Stimulated activated CD4-positive, alpha-beta T cell treated with anti-CD3 and anti-CD28 coated beads, Interleukin-12 subunit alpha, Interleukin-12 subunit beta, amount 100 ng/mL, for 4 hours (primary cell): ENCODE data around the gene RABL6.
"Not testable (repeated sequence)": the region's sequence is repeated elsewhere in the genome, so short reads cannot be mapped to it uniquely, and the experiment has no call there.

Source experiments
- DNase-seq: peaks from one replicate; pipeline ENCODE4 v3.0.0-alpha.2; 2020

Gene RABL6

GRCh38 chr9:136823136-136824046 lies 15.6 kb downstream of the RABL6 start:
- no peak for DNase-seq

GRCh38 chr9:136824496-136825225 lies 16.9 kb downstream of the RABL6 start:
- no peak for DNase-seq

- DNase-seq = no peak
These were observed 17.8 kb downstream of the RABL6 start for GRCh38 chr9:136825295-136826187.

- DNase-seq = no peak
These were observed 18.4 kb downstream of the RABL6 start for GRCh38 chr9:136826188-136826541.

- DNase-seq = no peak
These were observed 19.2 kb downstream of the RABL6 start for GRCh38 chr9:136826703-136827582.

- no peak for DNase-seq
These were observed 20.2 kb downstream of the RABL6 start for GRCh38 chr9:136827794-136828473.

- DNase-seq = no peak
These were observed 20.9 kb downstream of the RABL6 start for GRCh38 chr9:136828474-136829140.

GRCh38 chr9:136829412-136829811 lies 21.7 kb downstream of the RABL6 start:
- DNase-seq = no peak

GRCh38 chr9:136829981-136830885 lies 22.5 kb downstream of the RABL6 start:
- no peak for DNase-seq

GRCh38 chr9:136831002-136831719 lies 23.4 kb downstream of the RABL6 start:
- DNase-seq = no peak

- DNase-seq = no peak
These were observed 24.0 kb downstream of the RABL6 start for GRCh38 chr9:136831720-136832104.

- DNase-seq = no peak
These were observed 24.8 kb downstream of the RABL6 start for GRCh38 chr9:136832581-136832980.

- not testable (repeated sequence) for DNase-seq
These were observed 25.8 kb downstream of the RABL6 start for GRCh38 chr9:136833381-136834048.

GRCh38 chr9:136835162-136835931 lies 27.6 kb downstream of the RABL6 start:
- no peak for DNase-seq

GRCh38 chr9:136835932-136836904 lies 28.5 kb downstream of the RABL6 start:
- no peak for DNase-seq

GRCh38 chr9:136837146-136837855 lies 29.6 kb downstream of the RABL6 start:
- no peak for DNase-seq
